Sciatic nerve (tissue), 2 donors: Measurements from ENCODE around the gene BRICD5. TPM values are rescaled to one million over a fixed set of nuclear protein-coding genes. Genes with fewer than 3 reads are reported as not detected.
"Not testable (repeated sequence)": the region's sequence is repeated elsewhere in the genome, so short reads cannot be mapped to it uniquely, and the experiment has no call there.

ENCODE experiments used
- ATAC-seq: fragments of 200-7000 bp; cut with Tn5 transposase; one replicate; pipeline ENCODE4 v1.9.1; 2020; ENCODE audit warnings: mild to moderate bottlenecking, moderate library complexity
- DNase-seq: peaks from one replicate; pipeline ENCODE4 v3.0.0-alpha.2; 2020; ENCODE audit warnings: low spot score
- intact Hi-C: fragments of 100-400 bp; cut with DNase I; formaldehyde crosslinking; loops from one replicate; pipeline ENCODE4 v1.14.2; 2022
- total RNA-seq: library from RNA; stranded (reverse); fragmentation: NEBNext Ultra II Directional; extraction: Animal tissue kit (Norgen Biotek cat#: 25700); gene quantifications from one replicate; pipeline ENCODE4 v1.2.1, GENCODE V29; 2021
- donor health status: DM: no; HTN: no; CAD: no.
- donor health status: DM: no; HTN: no; CAD: no.

BRICD5 gene
- total RNA-seq, 1 donor from 2014 or later: 9.9 TPM

- ATAC-seq: peak; percentile 16
- intact Hi-C loops: no loop called here
- DNase-seq: no peak
These were observed 4.7 kb downstream of the BRICD5 start for GRCh38 chr16:2205967-2206313.

GRCh38 chr16:2205104-2205966 is 5.3 kb downstream of the BRICD5 start, which contains the start of gene MLST8:
Gene MLST8, plus strand, starts transcription at chr16:2205454. Its CDS starts 632 bp downstream, at chr16:2206086.
- DNase-seq (peak; percentile 90), ATAC-seq (peak; percentile 88)
- intact Hi-C loops: no loop called here

DNA sequence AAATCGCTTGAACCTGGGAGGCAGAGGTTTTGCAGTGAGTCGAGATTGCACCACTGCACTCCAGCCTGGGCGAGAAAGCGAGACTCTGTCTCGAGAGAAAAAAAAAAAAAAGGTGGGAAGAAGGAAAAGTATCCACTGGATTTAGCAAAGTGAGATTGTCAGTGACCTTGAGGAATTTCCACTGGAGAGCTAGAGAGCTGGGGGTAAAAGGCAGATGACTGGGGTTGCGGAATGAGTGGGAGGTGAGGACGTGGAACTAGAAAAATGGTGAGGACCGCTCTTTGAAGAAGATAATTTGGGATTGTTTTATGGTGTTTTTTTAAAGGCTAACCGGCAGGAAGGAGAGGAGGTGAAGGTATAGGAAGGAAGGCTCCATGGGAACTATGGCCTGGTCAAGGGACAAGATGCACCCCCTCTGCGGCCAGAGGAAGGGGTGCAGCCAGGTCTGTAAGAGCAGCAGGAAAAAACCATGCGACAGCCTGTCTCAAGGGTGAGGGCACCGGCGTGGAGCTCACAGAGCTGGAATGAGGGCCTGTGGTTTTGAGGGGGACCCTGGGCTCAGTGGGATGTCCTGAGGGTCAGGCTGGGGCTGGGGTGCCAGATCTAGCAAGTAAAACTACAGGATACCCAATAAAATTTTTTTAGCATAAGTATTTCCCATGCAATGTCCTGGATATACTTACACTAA is 6.1 kb downstream of the BRICD5 start:
- intact Hi-C loops: no loop called here
- ATAC-seq (peak; percentile 0), DNase-seq (no peak)

GRCh38 chr16:2203119-2203688 is 7.5 kb downstream of the BRICD5 start:
- DNase-seq, intact Hi-C loops, ATAC-seq: not testable (repeated sequence)

DNA sequence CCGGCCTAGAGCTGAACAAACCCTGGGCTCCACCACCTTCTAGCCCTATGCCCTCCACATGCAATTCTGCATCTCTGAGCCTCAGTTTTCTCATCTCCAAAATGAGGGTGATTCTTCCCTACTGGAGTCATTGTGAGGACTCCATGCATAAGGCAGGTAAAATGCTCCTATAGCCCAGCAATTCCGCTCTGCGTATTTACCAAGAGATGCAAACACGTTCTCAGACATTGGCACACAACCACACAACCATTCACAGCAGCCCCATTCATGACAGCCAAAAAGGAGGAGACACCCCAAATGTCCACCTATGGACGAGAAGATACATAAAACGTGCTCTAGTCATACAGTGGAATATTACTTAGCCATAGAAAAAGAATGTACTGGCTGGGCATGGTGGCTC is 10.3 kb downstream of the BRICD5 start:
- DNase-seq (no peak), ATAC-seq (no peak)
- intact Hi-C loops: no loop called here

DNA sequence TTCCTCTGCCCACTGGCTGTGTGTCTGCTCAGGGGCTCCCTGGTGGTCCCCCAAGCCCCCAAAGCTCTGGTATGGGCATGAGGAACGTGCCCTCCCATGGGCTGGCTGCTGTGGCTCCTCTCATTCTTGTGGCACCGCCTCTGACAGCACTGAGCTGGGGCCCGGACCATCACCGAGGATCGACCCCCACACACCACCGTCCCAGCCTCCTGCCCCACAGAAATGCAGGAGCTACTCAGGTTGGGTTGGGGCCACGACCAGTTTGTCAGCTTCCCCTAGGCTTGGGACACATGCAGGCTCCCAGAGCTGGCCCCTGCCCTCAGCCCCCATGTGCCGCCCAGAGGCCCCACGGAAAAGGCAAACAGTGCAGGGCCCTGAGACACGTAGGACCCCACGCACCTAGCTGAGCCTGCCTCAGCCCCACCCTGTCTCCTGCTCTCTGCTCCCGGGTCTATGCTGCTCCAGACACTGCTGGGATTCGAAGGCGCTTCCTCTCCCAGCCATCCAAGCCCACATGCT is 11.0 kb downstream of the BRICD5 start:
- DNase-seq: no peak
- intact Hi-C loops: no loop called here
- no peak for ATAC-seq

DNA sequence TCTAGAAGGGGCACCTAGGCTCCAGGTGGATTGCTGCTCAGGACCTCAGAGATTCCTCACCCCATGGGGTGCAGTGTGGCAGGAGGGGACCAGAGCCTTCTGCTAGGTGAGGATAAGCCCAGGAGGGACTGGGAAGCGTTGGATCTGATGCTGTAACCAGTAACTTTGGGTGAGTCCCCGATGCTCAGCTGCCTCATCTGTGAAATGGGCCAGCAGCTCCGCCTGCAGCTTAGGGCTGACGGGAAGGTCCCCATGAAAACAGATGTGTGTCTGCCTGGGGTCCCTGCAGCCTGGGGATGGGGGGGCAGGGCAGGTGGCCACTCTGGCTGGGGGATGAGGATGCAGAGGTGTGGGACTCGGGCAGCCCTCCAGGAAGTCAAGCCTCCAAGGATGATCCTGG is 11.6 kb downstream of the BRICD5 start:
- DNase-seq: no peak
- no peak for ATAC-seq
- intact Hi-C loops: no loop called here

DNA sequence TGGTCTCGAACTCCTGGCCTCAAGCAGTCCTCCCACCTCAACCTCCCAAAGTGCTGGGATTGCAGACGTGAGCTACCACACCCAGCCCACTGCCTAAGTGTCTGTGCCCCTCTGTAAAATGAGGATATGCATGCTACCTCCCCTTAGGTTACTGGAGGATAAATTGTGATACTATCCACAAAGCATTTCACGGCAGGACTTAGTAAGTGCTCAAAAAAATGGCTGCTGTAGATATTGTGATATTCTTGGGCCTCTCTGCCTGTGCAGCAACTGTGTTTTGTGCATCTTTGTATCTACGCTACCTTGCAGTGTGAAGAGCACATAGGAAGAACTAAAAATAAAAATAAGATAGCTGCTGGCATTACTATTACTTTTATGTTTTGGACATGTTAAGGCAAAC is 12.4 kb downstream of the BRICD5 start:
- intact Hi-C loops: no loop called here

DNA sequence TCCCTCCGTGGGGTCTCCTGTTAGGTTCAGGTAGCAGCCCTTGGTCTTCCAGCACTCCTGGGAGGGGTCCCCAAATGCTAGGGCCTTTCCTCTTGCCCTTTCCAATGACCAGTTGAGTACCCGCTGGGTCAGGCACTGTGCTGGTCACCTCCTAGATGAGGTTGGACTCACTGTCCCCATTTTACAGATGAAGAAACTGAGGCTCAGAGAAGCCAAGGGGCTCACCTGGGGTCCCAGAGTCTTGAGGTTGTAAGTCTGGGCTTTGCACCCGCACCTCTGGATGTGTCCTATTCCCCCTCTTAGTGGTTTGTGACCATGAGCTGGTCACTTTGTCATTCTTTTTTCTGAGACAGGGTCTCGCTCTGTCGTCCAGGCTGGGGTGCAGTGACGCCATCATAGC is 12.9 kb downstream of the BRICD5 start:
- ATAC-seq (no peak), DNase-seq (no peak)
- intact Hi-C loops: no loop called here

More for the DNA sequence above, 12.4 kb downstream of the BRICD5 start:
- ATAC-seq: no peak
- DNase-seq: no peak

DNA sequence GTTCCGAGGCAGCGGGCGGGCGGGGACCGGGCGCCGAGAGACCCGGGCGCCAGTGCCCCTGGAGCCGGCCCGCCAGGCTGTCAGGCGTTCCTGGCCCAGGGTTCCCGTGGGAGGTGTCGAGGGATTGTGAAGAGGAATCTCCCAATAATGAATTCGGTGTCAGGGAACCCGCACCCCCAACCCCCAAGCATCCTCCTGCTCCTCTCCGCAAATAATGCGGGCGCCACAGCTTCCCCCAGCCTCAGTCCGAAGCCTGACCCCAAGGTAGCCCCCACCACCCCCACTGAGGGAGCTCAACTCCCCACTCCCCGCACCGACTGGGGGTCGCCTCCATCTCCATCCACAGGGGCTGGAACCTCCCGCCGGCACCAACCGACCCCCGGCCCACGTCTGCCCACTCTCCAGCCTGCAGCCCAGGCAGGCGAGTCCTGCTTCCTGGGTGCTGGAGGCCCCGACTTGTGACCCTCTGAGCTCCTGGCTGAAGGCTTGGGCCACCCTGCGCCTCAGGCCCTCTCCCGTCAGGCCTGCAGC is 13.6 kb downstream of the BRICD5 start:
- no peak for ATAC-seq
- intact Hi-C loops: no loop called here
- no peak for DNase-seq

DNA sequence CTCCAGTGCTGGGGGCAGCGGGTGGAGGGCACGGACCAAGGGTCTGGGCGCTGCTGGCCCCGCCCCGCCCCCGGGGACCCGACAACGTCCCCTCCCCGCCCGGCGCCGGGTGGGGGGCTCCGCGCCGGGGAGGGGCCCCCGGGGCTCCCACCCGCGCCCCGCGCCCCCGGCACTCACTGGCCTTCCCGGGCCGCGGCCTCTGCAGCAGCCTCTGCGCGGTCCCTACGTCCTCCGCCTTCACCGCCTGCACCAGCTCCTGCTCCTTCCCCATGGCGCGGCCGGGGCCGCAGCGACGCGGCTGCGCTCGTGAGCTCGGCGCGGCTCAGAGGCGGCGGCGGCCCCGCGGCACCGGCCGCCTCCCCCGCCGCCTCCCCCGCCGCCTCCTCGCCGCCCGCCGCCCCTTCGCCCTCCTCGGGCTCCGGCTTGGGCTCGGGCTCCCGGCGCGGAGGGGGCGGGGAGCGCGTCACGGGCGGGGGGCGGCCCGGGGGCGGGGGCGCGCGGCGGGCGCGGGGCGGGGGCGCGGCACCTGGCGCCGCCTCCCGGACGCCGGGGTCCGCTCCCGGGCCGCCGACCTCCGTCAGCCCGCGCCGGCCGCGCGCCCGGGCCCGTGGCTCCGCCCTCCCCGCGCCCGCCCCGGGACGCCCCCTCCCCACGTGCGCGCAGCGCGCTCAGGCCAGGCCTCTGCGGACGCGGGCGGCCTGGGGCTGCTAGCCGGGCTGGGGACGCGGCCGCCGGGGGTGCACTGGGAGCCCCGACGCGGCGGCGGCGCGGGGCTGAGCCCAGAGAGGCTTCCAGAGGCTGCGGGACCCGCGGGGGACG is 14.3 kb downstream of the BRICD5 start, which contains the start of gene CASKIN1:
CASKIN1 (minus strand) TSS at position 444 of the 819 bp plus-strand sequence; CDS start at position 271, 173 bp downstream.
- intact Hi-C loops: no loop called here
- ATAC-seq (no peak), DNase-seq (no peak)

DNA sequence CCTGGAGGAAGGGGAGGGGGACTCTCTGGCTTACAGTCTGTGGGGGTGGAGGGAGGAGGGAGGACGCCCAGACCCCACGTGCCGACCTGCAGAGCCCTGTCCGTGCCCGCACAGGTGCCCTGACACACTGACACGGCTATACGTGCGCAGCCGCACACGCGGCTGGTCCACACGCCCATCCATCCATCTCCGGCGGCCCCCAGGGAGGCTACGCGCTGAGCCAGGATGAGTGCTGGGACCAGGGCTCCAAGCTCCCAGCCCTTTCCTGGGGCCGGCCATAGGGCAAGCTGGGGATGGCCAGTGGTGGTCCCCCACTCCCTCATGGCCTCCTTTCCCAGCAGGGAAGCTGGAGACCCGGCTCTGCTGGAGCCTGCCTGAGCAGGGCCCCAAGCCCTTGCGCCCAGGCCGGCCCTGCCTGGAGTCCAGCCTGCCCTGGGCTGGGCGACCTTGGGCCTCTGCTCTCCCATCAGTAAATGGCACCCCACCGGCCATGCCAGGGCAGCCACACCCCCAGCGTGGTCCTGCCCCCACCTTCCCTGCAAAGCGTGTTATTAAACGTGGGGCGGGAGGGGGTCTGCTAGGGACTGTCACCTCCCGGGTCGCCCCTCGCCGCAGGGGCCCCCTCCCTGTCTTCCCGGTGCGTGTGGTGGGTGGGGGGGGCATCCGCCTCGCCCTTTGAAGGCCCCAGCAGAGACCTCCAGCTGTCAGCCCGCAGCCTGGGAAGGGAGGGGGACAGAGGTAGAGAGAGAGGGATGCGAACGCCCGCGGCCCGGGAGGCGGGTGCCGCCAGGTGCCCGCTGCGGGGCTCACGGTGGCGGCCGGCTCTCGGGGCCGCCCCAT is 15.1 kb downstream of the BRICD5 start:
- no peak for DNase-seq
- intact Hi-C loops: no loop called here
- peak; percentile 6 for ATAC-seq

- DNase-seq (no peak), ATAC-seq (peak; percentile 27)
- intact Hi-C loops: no loop called here
These were observed 15.8 kb downstream of the BRICD5 start for GRCh38 chr16:2194852-2195321.

DNA sequence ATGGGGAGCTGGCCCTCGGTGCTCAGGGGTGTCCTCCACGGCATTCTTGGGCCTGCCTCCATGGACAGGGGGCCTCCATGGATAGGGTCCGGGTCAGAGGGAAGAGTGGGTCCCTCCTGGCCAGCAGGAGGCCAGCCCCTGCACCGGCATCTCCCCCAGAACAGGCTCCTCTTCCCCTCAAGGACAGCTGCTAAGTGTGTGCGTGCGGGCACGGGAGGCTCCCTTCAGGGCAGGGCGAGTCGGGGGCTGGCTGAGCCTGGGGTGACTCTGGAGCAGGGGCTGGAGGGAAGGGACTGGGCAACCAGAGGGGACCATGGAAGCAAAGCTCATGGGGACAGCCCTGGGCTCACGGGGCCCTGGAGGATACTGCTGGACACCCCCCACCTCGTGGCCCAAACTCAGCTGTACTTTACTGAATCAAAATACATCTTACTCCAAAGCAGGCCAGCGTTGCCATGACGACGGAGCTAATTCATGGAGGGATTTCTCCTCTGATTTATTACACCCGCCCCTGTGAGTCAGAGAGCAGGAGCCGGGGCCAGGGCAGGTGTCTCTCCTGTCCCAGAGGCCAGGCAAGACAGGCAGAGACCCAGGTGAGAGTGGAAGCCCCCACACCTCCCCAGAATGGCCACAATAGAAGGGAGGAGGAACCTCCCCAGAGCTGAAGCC is 16.4 kb downstream of the BRICD5 start:
- intact Hi-C loops: no loop called here
- ATAC-seq: no peak
- DNase-seq: no peak

- intact Hi-C loops: no loop called here
- ATAC-seq (no peak), DNase-seq (no peak)
These were observed 19.3 kb downstream of the BRICD5 start for GRCh38 chr16:2191446-2191706.

DNA sequence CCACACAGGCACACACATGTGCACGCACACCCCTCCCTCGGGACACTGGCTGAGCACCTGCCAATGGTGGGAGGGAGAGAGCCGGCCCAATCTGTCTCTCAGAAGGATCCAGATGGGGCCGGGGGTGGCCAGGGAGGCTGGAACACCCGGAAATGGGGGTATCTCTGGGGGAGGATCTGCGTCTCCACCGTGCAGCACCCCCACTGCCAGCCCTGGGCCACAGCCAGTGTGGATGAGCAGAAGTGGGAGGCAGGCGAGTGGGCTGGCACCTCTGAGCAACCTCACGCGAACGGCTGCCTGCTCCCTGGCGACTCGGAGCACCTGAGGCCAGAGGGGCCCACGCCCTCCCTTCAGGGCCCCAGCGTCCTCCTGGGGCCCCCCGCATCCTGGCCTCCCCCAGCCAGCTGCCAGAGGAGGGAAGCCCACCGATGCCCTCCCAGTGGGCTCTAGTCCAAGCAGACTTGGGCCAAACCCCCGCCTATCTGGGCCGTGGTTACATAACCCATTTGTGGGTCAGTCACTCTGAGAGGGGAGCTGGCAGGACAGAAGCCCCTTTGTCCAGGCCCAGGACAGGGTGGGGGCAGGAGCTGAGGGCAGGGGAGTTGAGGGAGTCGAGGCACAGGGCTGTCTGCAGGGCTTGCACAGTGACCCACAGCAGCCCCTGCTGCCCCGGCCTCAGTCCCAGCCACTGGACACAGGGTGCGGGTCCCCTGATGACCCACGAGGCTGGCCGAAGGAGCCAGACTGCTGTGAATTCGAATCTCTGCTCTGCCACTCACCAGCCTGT is 19.8 kb downstream of the BRICD5 start:
- no peak for DNase-seq
- peak; percentile 16 for ATAC-seq
- intact Hi-C loops: no loop called here
